Kidney epithelial cell (primary cell): Measurements from ENCODE around the gene PPIE. TPM values are rescaled to one million over a fixed set of nuclear protein-coding genes. Genes with fewer than 3 reads are reported as not detected.

Source experiments
- DNase-seq: peaks from one replicate; pipeline ENCODE4 v3.0.0-alpha.2; 2010; ENCODE audit warnings: low read depth
- H3K27me3 ChIP-seq: 2 replicates; pipeline ENCODE4 v1.6.0; 2011; ENCODE audit warnings: low read length; ENCODE audit not compliant: control insufficient read depth, insufficient read depth
- H3K36me3 ChIP-seq: 2 replicates; pipeline ENCODE4 v1.5.1; 2011; ENCODE audit warnings: low read length; ENCODE audit not compliant: control insufficient read depth, insufficient read depth
- H3K4me3 ChIP-seq: 2 replicates; pipeline ENCODE4 v1.5.1; 2011; ENCODE audit warnings: low read depth, mild to moderate bottlenecking, control low read depth, low read length
- total RNA-seq: library from RNA; depleted of rRNA; stranded (reverse); fragments of >200 nt; gene quantifications from 2 replicates; pipeline ENCODE4 v1.2.3, GENCODE V29; 2015
- TF ChIP-seq, protein P1 (sequence below): IDR thresholded peaks from 2 replicates; pipeline ENCODE4 v1.5.1; 2011; ENCODE audit warnings: mild to moderate bottlenecking, moderate library complexity, low read length, control low read depth, inconsistent platforms; ENCODE audit not compliant: insufficient read depth, poor library complexity, severe bottlenecking

PPIE gene
- total RNA-seq, 1 donor from 2014 or later: 58.2 TPM

DNA sequence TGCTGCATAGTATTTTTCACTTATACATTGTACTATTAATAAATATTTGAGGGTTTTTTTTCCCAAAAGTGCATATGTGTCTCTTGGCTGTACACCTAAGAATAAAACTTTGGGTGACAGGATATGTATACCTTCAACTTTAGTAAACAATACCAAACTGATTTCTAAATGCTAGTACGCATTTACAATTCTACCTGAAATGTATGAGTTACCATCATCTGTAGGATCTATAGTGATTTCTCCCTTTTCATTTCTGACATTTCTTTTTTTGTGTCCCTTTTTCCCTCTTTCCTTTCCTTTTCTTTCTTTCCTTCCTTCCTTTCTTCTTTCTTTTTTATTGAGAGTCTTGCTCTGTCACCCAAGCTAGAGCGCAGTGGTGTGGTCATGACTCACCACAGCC lies 66.7 kb downstream of the PPIE start:
- DNase-seq: no peak
- Histone ChIP-seq H3K36me3 (no peaks in the 10 kb centered on the region), H3K27me3 (no peaks in the 10 kb centered on the region), H3K4me3 (no peak overlapping the region)
- TF ChIP-seq, protein P1, sequence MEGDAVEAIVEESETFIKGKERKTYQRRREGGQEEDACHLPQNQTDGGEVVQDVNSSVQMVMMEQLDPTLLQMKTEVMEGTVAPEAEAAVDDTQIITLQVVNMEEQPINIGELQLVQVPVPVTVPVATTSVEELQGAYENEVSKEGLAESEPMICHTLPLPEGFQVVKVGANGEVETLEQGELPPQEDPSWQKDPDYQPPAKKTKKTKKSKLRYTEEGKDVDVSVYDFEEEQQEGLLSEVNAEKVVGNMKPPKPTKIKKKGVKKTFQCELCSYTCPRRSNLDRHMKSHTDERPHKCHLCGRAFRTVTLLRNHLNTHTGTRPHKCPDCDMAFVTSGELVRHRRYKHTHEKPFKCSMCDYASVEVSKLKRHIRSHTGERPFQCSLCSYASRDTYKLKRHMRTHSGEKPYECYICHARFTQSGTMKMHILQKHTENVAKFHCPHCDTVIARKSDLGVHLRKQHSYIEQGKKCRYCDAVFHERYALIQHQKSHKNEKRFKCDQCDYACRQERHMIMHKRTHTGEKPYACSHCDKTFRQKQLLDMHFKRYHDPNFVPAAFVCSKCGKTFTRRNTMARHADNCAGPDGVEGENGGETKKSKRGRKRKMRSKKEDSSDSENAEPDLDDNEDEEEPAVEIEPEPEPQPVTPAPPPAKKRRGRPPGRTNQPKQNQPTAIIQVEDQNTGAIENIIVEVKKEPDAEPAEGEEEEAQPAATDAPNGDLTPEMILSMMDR: no peak

DNA sequence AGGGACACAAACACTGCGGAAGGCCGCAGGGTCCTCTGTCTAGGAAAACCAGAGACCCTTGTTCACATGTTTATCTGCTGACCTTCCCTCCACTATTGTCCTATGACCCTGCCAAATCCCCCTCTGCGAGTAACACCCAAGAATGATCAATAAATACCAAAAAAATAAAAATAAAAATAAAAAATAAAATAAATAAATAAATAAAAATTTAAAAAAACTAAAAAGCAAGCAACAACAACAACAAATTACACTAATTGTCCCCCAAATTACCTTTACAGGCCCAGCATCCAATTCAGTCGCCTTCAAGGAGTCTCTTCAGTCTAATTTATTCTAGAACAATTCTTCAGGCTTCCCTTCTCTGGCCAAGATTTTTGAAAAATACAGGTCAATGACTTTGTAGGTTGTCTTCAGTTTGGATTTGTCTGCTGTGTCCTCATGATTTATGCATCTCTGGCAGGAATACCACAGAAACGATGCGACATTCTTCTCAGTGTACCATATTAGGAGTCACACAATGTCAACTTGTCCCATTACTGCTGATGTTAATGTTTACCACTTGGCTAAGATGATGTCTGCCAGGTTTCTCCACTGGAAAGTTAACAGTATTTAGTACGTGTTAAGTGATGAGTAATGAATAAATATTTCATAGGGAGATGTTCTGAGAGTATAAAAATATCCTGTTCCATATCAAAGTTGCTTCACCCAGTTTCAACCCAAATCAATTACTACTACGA lies 70.3 kb downstream of the PPIE start:
- Histone ChIP-seq H3K27me3 (no peaks in the 10 kb centered on the region), H3K36me3 (no peaks in the 10 kb centered on the region), H3K4me3 (no peak overlapping the region)
- no peak for DNase-seq
- TF ChIP-seq, protein P1: no peak

DNA sequence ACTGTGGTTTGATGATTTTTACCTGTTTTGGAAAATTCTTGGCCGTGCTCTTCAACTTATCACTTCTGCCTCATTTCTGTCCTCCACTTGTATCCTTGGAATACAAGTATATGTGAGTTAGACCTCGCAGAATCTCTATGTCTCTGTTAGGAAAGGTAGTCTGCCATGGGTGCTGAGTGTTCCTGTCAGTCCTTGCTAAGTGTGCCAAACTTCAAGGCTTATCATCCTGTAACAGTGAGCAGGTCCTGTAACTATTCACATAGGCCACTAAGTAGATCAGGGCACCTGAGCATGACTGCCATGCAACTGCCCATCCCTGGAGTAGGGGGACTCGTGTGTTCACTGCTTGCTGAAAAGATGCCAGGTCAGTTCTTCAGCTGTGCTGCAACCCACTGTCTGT lies 74.2 kb downstream of the PPIE start:
- H3K27me3 ChIP-seq: peaks cover 5% of the 10 kb centered on the region
- H3K4me3 ChIP-seq: no peak overlapping the region
- DNase-seq: no peak
- H3K36me3 ChIP-seq: no peaks in the 10 kb centered on the region
- TF ChIP-seq, protein P1: no peak

Other genes with a start within 250 kb of the PPIE start
- 0.58 and 1.7 TPM in 2 replicates for gene BMP8A, start 247.2 kb upstream of the PPIE start, total RNA-seq
- 241 and 272 TPM in 2 replicates for gene PABPC4, start 162.1 kb upstream of the PPIE start, total RNA-seq
- gene HEYL, start 99.2 kb upstream of the PPIE start, total RNA-seq: 3.4 and 4.8 TPM in 2 replicates
- not detected in 2 replicates for gene NT5C1A, start 66.8 kb upstream of the PPIE start, total RNA-seq
- gene HPCAL4, start 47.4 kb upstream of the PPIE start, total RNA-seq: 0.27 and 0.84 TPM in 2 replicates
- gene OXCT2, start 32.5 kb downstream of the PPIE start, total RNA-seq: 5.9 and 7.0 TPM in 2 replicates
- gene BMP8B, start 50.0 kb downstream of the PPIE start, total RNA-seq: 2.8 and 4.3 TPM in 2 replicates
- 16.4 and 22.2 TPM in 2 replicates for gene TRIT1, start 144.6 kb downstream of the PPIE start, total RNA-seq
- gene MYCL, start 163.0 kb downstream of the PPIE start, total RNA-seq: 6.5 and 8.2 TPM in 2 replicates
- gene MFSD2A, start 216.3 kb downstream of the PPIE start, total RNA-seq: 4.6 and 5.9 TPM in 2 replicates